SU-DHL-6 (cell line): ENCODE data around the gene KIF17.

Experiments
- EZH2phosphoT487 ChIP-seq: fragments of 200-600 bp; sonication (generic), shearing (Covaris generic); conservative IDR thresholded peaks from 2 replicates; pipeline ENCODE4 v1.6.1; 2018; ENCODE audit warnings: mild to moderate bottlenecking, antibody characterized with exemption, low read length, moderate library complexity, mixed read lengths
- TF ChIP-seq, protein P1 (sequence below): fragments of 200-600 bp; sonication (generic); IDR thresholded peaks from one replicate; pipeline ENCODE4 v1.5.1; 2017; ENCODE audit warnings: antibody characterized with exemption, mild to moderate bottlenecking, low read length, moderate library complexity; ENCODE audit not compliant: insufficient read depth, poor library complexity, severe bottlenecking

DNA sequence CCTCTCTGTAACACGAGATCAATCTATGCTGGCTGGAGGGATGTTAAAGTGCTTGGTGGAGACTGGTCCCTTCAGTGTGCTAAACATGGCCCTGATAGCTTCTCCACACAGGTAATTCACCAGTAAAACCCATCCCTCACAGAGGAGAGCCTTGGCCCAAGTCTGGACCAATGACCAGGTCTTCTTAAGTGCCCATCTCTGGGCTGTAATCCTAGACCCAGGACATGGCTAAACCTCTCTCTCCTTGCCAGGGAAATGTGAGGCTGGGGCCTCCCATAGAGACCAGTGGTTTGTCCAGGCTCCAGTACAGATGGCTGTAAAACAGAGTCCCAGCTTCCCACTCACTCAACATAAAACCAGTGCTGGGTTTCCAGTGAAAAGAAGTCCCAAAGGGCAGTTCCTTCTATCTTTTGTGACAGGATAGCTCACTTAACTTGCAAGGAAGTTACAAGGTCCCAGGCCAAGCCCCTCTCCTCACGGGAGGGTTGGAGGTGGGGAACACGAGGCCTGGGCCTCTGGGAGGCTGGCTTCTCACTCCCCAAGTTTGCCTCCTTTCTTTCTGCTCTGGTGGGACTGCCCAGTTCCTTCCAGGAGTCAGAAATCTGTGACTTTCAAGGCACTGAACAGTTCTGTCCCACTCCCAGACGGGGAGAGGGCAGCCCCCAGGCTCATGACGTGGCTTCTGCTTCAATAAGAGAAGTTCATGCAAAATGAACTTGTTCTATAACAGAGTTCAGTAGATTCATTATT is 2.2 kb upstream of the KIF17 start:
- TF ChIP-seq, protein P1, sequence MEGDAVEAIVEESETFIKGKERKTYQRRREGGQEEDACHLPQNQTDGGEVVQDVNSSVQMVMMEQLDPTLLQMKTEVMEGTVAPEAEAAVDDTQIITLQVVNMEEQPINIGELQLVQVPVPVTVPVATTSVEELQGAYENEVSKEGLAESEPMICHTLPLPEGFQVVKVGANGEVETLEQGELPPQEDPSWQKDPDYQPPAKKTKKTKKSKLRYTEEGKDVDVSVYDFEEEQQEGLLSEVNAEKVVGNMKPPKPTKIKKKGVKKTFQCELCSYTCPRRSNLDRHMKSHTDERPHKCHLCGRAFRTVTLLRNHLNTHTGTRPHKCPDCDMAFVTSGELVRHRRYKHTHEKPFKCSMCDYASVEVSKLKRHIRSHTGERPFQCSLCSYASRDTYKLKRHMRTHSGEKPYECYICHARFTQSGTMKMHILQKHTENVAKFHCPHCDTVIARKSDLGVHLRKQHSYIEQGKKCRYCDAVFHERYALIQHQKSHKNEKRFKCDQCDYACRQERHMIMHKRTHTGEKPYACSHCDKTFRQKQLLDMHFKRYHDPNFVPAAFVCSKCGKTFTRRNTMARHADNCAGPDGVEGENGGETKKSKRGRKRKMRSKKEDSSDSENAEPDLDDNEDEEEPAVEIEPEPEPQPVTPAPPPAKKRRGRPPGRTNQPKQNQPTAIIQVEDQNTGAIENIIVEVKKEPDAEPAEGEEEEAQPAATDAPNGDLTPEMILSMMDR = no peak
- no peak for TF ChIP-seq EZH2phosphoT487
